ENCODE data around the gene RNF7. TPM values are rescaled to one million over a fixed set of nuclear protein-coding genes. Genes with fewer than 3 reads are reported as not detected.

RNF7 gene
- total and polyA plus RNA-seq, 2 donors (not counting 3 experiments of a cell fraction or from before 2014, with no cell fraction given), result 120 to 136 TPM

DNA sequence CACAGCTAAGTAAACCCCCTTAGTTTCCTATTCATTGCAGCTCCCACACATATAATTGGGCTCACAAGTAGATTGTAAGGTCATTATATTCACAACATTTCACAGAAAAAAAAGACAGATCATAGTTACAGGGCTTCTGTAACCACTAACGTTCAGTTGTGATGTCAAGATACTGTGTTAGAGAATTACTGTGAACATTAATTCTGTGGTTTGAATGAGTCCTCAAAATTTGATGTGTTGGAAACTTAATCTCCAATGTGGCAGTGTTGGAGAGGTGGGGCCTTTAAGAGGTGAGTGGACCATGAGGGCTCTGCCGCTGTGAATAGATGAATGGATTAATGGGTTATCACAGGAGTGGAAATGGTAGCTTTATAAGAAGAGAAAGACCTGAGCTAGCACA, 46.4 kb downstream of the RNF7 start:
- no TSS peak for BruUV-seq (replicated peaks)
- no peaks in the 10 kb centered on the region for H3K36me3 ChIP-seq (ENCODE audit: control insufficient read depth in 2 of 2, extremely low read depth in 1 of 2, insufficient read depth in 2 of 2, low read length in 2 of 2)
- dilution Hi-C loops (cut with MboI; ENCODE audit: extremely low pct_ligation_motif_present, low sequenced_read_pairs), result no loop called here
- H4K20me1 ChIP-seq (replicated peaks; ENCODE audit: control insufficient read depth, extremely low read depth, insufficient read depth, low read length), result no peaks in the 10 kb centered on the region
- H3K27me3 ChIP-seq (ENCODE audit: control insufficient read depth in 2 of 2, insufficient read depth in 2 of 2, low read length in 2 of 2), result peaks cover 0 to 3% of the 10 kb centered on the region in 2 experiments
- H3K9ac ChIP-seq (replicated peaks; ENCODE audit: extremely low read depth, insufficient read depth, low read length), result no peak overlapping the region
- H2AFZ ChIP-seq (ENCODE audit: low read depth, low read length), result no peak overlapping the region
- CTCF ChIA-PET, result no interaction called here
- no peak overlapping the region for H3K4me2 ChIP-seq (ENCODE audit: insufficient read depth, low read length)
- FAIRE-seq (no peak), DNase-seq (ENCODE audit: low read depth, low spot score) (no peak)
- TF ChIP-seq FOS (IDR thresholded peaks at IDR 0.05; ENCODE audit: borderline replicate concordance, insufficient read depth, low read length), result no peak
- TF ChIP-seq, protein P1, sequence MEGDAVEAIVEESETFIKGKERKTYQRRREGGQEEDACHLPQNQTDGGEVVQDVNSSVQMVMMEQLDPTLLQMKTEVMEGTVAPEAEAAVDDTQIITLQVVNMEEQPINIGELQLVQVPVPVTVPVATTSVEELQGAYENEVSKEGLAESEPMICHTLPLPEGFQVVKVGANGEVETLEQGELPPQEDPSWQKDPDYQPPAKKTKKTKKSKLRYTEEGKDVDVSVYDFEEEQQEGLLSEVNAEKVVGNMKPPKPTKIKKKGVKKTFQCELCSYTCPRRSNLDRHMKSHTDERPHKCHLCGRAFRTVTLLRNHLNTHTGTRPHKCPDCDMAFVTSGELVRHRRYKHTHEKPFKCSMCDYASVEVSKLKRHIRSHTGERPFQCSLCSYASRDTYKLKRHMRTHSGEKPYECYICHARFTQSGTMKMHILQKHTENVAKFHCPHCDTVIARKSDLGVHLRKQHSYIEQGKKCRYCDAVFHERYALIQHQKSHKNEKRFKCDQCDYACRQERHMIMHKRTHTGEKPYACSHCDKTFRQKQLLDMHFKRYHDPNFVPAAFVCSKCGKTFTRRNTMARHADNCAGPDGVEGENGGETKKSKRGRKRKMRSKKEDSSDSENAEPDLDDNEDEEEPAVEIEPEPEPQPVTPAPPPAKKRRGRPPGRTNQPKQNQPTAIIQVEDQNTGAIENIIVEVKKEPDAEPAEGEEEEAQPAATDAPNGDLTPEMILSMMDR (IDR thresholded peaks at IDR 0.05; ENCODE audit: extremely low read depth in 1 of 2, insufficient read depth in 1 of 2, low read depth in 1 of 2, low read length in 2 of 2), result no peak
- TF ChIP-seq MYC (IDR thresholded peaks at IDR 0.05; ENCODE audit: low read depth, low read length), result no peak
- no peak for TF ChIP-seq EZH2 (IDR thresholded peaks at IDR 0.05; ENCODE audit: borderline replicate concordance, low read depth, low read length, severe bottlenecking)
- TF ChIP-seq POLR2AphosphoS5 (IDR thresholded peaks at IDR 0.05; ENCODE audit: insufficient read depth, low read depth, low read length), result no peak
- TF ChIP-seq, protein P2, sequence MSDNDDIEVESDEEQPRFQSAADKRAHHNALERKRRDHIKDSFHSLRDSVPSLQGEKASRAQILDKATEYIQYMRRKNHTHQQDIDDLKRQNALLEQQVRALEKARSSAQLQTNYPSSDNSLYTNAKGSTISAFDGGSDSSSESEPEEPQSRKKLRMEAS (IDR thresholded peaks at IDR 0.05; ENCODE audit: insufficient read depth, insufficient read length), result no peak
- TF ChIP-seq POLR2A (IDR thresholded peaks at IDR 0.05; ENCODE audit: low read depth, low read length), result no peak
- no peak for TF ChIP-seq JUN (IDR thresholded peaks at IDR 0.05; ENCODE audit: borderline replicate concordance, insufficient read depth, insufficient read length, low read depth)
- no peak for TF ChIP-seq GATA2 (IDR thresholded peaks at IDR 0.05; ENCODE audit: insufficient read depth, insufficient read length, low read depth, low read length)
- H3K79me2 ChIP-seq (ENCODE audit: control insufficient read depth, insufficient read depth, low read length), result no peaks in the 10 kb centered on the region
- no peak overlapping the region for H3K27ac ChIP-seq (ENCODE audit: insufficient read depth, low read depth, low read length)
- no peaks in the 10 kb centered on the region for H3K9me3 ChIP-seq (replicated peaks; ENCODE audit: control insufficient read depth, insufficient read depth, low read length)
- no peaks in the 10 kb centered on the region for H3K4me1 ChIP-seq (ENCODE audit: control insufficient read depth, extremely low read depth, insufficient read depth, low read length)
- intact Hi-C loops (cut with micrococcal nuclease), result no loop called here
- POLR2A ChIA-PET, result no interaction called here
- no peak overlapping the region for H3K4me3 ChIP-seq (replicated peaks in 1 of 3; ENCODE audit: insufficient read depth in 1 of 3, low read depth in 1 of 3, low read length in 3 of 3)
- H3K9me1 ChIP-seq (replicated peaks; ENCODE audit: control insufficient read depth, extremely low read depth, insufficient read depth, low read length), result no peaks in the 10 kb centered on the region
